Activated B cell treated with CpG ODN at 0.5 μM for 24 hours (primary cell): Measurements from ENCODE around the gene ITGA2B. TPM values are rescaled to one million over a fixed set of nuclear protein-coding genes. Genes with fewer than 3 reads are reported as not detected.
A peak's percentile ranks its signal among the peaks of the same experiment; 100 is the strongest.

Source experiments
- ATAC-seq: fragments of 200-7000 bp; cut with Tn5 transposase; one replicate; pipeline ENCODE4 v1.10.0; 2021; ENCODE audit warnings: low read depth, mild to moderate bottlenecking, moderate library complexity
- CTCF ChIA-PET: fragments of 350-600 bp; sonication (Branson Sonifier 250); formaldehyde crosslinking; loops from one replicate; lab custom pipeline; 2021; ENCODE audit warnings: antibody characterized with exemption; lab: Charles Lee
- POLR2A ChIA-PET: fragments of 350-600 bp; sonication (Branson Sonifier 250); formaldehyde crosslinking; loops from one replicate; lab custom pipeline; 2021; ENCODE audit warnings: antibody characterized with exemption; lab: Charles Lee
- DNase-seq: peaks from one replicate; pipeline ENCODE4 v3.0.0; 2022
- H3K27ac Mint-ChIP-seq: one replicate; pipeline ENCODE4 v1.8.0; 2020; ENCODE audit warnings: mixed read lengths
- H3K27me3 Mint-ChIP-seq: one replicate; pipeline ENCODE4 v1.8.0; 2021; ENCODE audit warnings: mixed read lengths
- H3K36me3 Mint-ChIP-seq: one replicate; pipeline ENCODE4 v1.8.0; 2021; ENCODE audit warnings: low read depth, mixed read lengths
- H3K4me1 Mint-ChIP-seq: one replicate; pipeline ENCODE4 v1.8.0; 2021; ENCODE audit warnings: mixed read lengths
- H3K4me3 Mint-ChIP-seq: one replicate; pipeline ENCODE4 v1.8.0; 2020; ENCODE audit warnings: mild to moderate bottlenecking, mixed read lengths
- H3K9me3 Mint-ChIP-seq: one replicate; pipeline ENCODE4 v1.8.0; 2020; ENCODE audit warnings: mixed read lengths
- CTCF ChIP-seq: fragments of 200-600 bp; IDR thresholded peaks from one replicate; pipeline ENCODE4 v1.8.0; 2022; ENCODE audit warnings: antibody characterized with exemption, mild to moderate bottlenecking
- intact Hi-C: fragments of 100-400 bp; cut with micrococcal nuclease; formaldehyde crosslinking; loops from one replicate; pipeline ENCODE4 v1.15.1; 2024
- total RNA-seq: library from RNA; stranded (reverse); gene quantifications from 2 replicates; pipeline ENCODE4 v1.2.3, GENCODE V29; 2022

Gene ITGA2B
- total RNA-seq, 1 donor from 2014 or later: not detected

GRCh38 chr17:44351464-44351863, 38.0 kb downstream of the ITGA2B start:
- CTCF ChIA-PET: interaction anchor here (0.7 to 12.4 kb wide), 5 partner anchors 12 to 211 kb away, joined by 3 to 108 read pairs (median 3); no protein-coding TSS in a partner anchor
- Mint-ChIP-seq H3K27me3 (no peaks in the 10 kb centered on the region), H3K9me3 (no peaks in the 10 kb centered on the region), H3K36me3 (peaks cover 40% of the 10 kb centered on the region), H3K27ac (no peak overlapping the region), H3K4me3 (no peak overlapping the region), H3K4me1 (peaks cover 47% of the 10 kb centered on the region)
- intact Hi-C loops: loop anchor here (2.0 to 5.0 kb wide), 2 partner anchors 34 to 407 kb away; no protein-coding TSS in a partner anchor
- POLR2A ChIA-PET: interaction anchor here (0.5 to 8.7 kb wide), 6 partner anchors 12 to 1037 kb away, joined by 3 to 241 read pairs (median 7); partner anchors contain the start of genes FAM171A2, SLC25A39 and UBTF
- TF ChIP-seq CTCF: no peak
- ATAC-seq (no peak), DNase-seq (no peak)

- intact Hi-C loops: loop anchor here (1.0 to 5.0 kb wide), 4 partner anchors 19 to 406 kb away; partner anchors contain the start of gene HROB
- ChIA-PET POLR2A (interaction anchor here (0.6 to 8.7 kb wide), 5 partner anchors 19 to 144 kb away, joined by 3 to 241 read pairs (median 8); partner anchors contain the start of genes SLC25A39 and UBTF), CTCF (interaction anchor here (0.7 to 12.4 kb wide), 15 partner anchors 9 to 210 kb away, joined by 3 to 108 read pairs (median 5); partner anchors contain the start of gene UBTF)
- peaks cover 43% of the 10 kb centered on the region for H3K36me3 Mint-ChIP-seq
- H3K27ac Mint-ChIP-seq: peak overlapping the region; percentile 65
- H3K4me1 Mint-ChIP-seq: peaks cover 54% of the 10 kb centered on the region
- no peaks in the 10 kb centered on the region for H3K9me3 Mint-ChIP-seq
- TF ChIP-seq CTCF: no peak
- H3K27me3 Mint-ChIP-seq: no peaks in the 10 kb centered on the region
- no peak overlapping the region for H3K4me3 Mint-ChIP-seq
- ATAC-seq: peak; percentile 42
- DNase-seq: peak; percentile 71
These were observed 38.7 kb downstream of the ITGA2B start for GRCh38 chr17:44350733-44351226.

DNA sequence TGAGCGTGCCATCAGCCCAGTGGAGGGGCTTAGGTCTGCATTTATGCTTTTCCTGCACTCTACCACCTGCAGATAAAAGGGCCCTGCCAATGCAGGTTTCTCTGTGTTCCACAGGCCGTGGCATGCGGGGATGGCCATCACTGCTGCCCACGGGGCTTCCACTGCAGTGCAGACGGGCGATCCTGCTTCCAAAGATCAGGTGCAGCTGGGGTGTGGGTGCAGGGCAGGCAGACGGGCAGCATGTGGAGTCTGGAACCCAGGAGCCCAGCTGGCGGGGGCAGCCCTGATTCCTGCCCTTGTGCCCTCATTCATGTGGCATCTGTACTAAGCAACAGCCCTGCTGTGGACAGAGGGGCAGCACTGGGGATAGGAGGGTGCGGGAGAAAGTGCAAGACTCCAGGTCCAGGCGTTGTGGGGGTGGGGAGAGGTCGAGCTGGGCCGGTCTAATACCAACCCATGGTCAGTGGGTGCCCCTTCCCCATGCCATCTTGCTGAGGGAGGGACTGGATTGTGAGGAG, 39.8 kb downstream of the ITGA2B start:
- ChIA-PET POLR2A (interaction anchor here (0.6 to 8.7 kb wide), 7 partner anchors 18 to 207 kb away, joined by 3 to 241 read pairs (median 12); partner anchors contain the start of genes SLC25A39, TMUB2 and UBTF), CTCF (interaction anchor here (1.0 to 12.4 kb wide), 8 partner anchors 14 to 144 kb away, joined by 3 to 108 read pairs (median 6); no protein-coding TSS in a partner anchor)
- no peak for TF ChIP-seq CTCF
- Mint-ChIP-seq H3K9me3 (no peaks in the 10 kb centered on the region), H3K36me3 (peaks cover 50% of the 10 kb centered on the region), H3K4me1 (peaks cover 65% of the 10 kb centered on the region), H3K27ac (peak overlapping the region; percentile 18), H3K4me3 (no peak overlapping the region), H3K27me3 (no peaks in the 10 kb centered on the region)
- ATAC-seq (no peak), DNase-seq (no peak)
- intact Hi-C loops: loop anchor here (1.0 to 10.0 kb wide), 8 partner anchors 18 to 965 kb away; partner anchors contain the start of genes G6PC3, HDAC5, HROB and MAP3K14

- ChIA-PET CTCF (interaction anchor here (1.4 to 12.4 kb wide), 6 partner anchors 13 to 147 kb away, joined by 3 to 108 read pairs (median 6); no protein-coding TSS in a partner anchor), POLR2A (interaction anchor here (0.7 to 8.7 kb wide), 6 partner anchors 21 to 955 kb away, joined by 3 to 241 read pairs (median 18); partner anchors contain the start of genes ATXN7L3, TMUB2 and UBTF)
- peaks cover 70% of the 10 kb centered on the region for H3K4me1 Mint-ChIP-seq
- no peaks in the 10 kb centered on the region for H3K9me3 Mint-ChIP-seq
- intact Hi-C loops: loop anchor here (1.0 to 10.0 kb wide), 6 partner anchors 24 to 966 kb away; partner anchors contain the start of genes G6PC3, HDAC5 and MAP3K14
- ATAC-seq: no peak
- peaks cover 50% of the 10 kb centered on the region for H3K36me3 Mint-ChIP-seq
- DNase-seq: no peak
- no peaks in the 10 kb centered on the region for H3K27me3 Mint-ChIP-seq
- no peak for TF ChIP-seq CTCF
- peak overlapping the region; percentile 45 for H3K4me3 Mint-ChIP-seq
- H3K27ac Mint-ChIP-seq: peak overlapping the region; percentile 89
These were observed 40.5 kb downstream of the ITGA2B start for GRCh38 chr17:44348988-44349364.
